ELF-1 (cell line): ENCODE measurements around the gene CENPP.

Experiments
- DNase-seq: peaks from one replicate; pipeline ENCODE4 v3.0.0-alpha.2; 2016; ENCODE audit warnings: low read depth, low spot score

CENPP gene

GRCh38 chr9:92312887-92313623 lies 12.7 kb upstream of the CENPP start:
- DNase-seq: no peak

- DNase-seq: no peak
Measured at GRCh38 chr9:92313624-92314012, 12.1 kb upstream of the CENPP start.

GRCh38 chr9:92315456-92315855 lies 10.3 kb upstream of the CENPP start:
- DNase-seq: no peak

GRCh38 chr9:92324431-92324830 lies 1.3 kb upstream of the CENPP start:
- no peak for DNase-seq

GRCh38 chr9:92324889-92325268 lies 874 bp upstream of the CENPP start:
- no peak for DNase-seq

- DNase-seq: no peak
Measured at GRCh38 chr9:92325991-92326500, 293 bp downstream of the CENPP start.

- DNase-seq: no peak
Measured at GRCh38 chr9:92327283-92327850, 1.6 kb downstream of the CENPP start.

GRCh38 chr9:92328225-92328624 lies 2.5 kb downstream of the CENPP start:
- DNase-seq: no peak

GRCh38 chr9:92332577-92333281 lies 7.0 kb downstream of the CENPP start:
- no peak for DNase-seq

- DNase-seq: no peak
Measured at GRCh38 chr9:92333282-92333634, 7.5 kb downstream of the CENPP start.

- no peak for DNase-seq
Measured at GRCh38 chr9:92341578-92341977, 15.8 kb downstream of the CENPP start.

- DNase-seq: no peak
Measured at GRCh38 chr9:92342825-92343488, 17.2 kb downstream of the CENPP start.

GRCh38 chr9:92345582-92345981 lies 19.8 kb downstream of the CENPP start:
- DNase-seq: no peak

GRCh38 chr9:92349771-92350739 lies 24.3 kb downstream of the CENPP start:
- DNase-seq: no peak

- no peak for DNase-seq
Measured at GRCh38 chr9:92350740-92351133, 25.0 kb downstream of the CENPP start.

- no peak for DNase-seq
Measured at GRCh38 chr9:92353051-92353450, 27.3 kb downstream of the CENPP start.

- DNase-seq: peak; percentile 36
Measured at GRCh38 chr9:92359394-92359995, 33.7 kb downstream of the CENPP start.

- DNase-seq: no peak
Measured at GRCh38 chr9:92360083-92360482, 34.3 kb downstream of the CENPP start.

GRCh38 chr9:92369075-92369474 lies 43.3 kb downstream of the CENPP start:
- peak; percentile 15 for DNase-seq

GRCh38 chr9:92373167-92373566 lies 47.4 kb downstream of the CENPP start:
- no peak for DNase-seq

- peak; percentile 7 for DNase-seq
Measured at GRCh38 chr9:92377876-92378275, 52.1 kb downstream of the CENPP start.
